ENCODE data around the gene CFAP74. TPM values are rescaled to one million over a fixed set of nuclear protein-coding genes. Genes with fewer than 3 reads are reported as not detected.
A peak's percentile ranks its signal among the peaks of the same experiment; 100 is the strongest.

Gene CFAP74
- total and polyA plus RNA-seq, 9 of the 15 experiments (the other 6 are each of a cell fraction or from before 2014, with no cell fraction given) = 0.03 to 0.15 (median 0.05) TPM; not detected in 6

DNA sequence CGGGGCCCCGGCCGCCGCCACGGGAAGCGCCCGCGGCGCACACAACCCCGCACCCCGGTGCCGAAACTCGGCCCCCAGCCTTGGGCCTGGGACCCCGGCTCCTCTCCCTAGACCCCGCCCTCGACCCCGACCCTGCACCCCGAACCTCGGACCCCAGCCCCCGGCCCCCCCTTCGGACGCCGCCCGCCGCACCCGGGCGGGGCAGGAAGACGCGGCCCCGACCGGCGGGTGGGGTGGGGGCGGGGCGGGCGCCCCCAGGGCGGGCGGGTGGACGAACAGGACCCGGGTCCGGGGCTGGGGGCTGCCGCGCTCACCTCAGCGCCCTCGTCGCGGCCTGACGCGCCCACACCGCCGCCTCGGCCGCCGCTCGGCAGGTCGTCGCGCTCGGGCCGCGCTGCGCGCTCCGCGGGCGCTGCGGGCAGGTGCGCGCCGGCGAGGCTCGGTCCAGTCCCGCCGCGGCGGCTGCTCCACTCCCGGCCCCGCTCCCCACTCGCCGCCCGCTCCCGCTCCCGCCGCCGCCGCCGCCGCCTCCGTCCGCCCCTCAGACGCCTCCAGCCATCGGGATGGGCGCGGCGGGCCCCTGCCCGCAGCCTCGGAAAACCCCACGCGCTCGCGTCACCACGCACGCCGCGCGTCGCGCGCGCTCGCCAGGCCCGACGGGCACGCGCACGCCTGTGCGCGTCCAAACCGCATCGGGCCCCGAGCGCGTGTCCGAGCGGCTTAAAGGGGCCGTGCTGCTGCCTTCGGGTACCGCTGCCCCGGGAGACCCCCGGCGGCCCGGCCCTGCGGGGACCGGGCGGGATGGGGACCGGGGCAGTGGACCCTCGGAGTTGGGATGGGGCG is 112.9 kb downstream of the CFAP74 start, which contains the start of gene GNB1 (continued):
- TF ChIP-seq, protein P1, sequence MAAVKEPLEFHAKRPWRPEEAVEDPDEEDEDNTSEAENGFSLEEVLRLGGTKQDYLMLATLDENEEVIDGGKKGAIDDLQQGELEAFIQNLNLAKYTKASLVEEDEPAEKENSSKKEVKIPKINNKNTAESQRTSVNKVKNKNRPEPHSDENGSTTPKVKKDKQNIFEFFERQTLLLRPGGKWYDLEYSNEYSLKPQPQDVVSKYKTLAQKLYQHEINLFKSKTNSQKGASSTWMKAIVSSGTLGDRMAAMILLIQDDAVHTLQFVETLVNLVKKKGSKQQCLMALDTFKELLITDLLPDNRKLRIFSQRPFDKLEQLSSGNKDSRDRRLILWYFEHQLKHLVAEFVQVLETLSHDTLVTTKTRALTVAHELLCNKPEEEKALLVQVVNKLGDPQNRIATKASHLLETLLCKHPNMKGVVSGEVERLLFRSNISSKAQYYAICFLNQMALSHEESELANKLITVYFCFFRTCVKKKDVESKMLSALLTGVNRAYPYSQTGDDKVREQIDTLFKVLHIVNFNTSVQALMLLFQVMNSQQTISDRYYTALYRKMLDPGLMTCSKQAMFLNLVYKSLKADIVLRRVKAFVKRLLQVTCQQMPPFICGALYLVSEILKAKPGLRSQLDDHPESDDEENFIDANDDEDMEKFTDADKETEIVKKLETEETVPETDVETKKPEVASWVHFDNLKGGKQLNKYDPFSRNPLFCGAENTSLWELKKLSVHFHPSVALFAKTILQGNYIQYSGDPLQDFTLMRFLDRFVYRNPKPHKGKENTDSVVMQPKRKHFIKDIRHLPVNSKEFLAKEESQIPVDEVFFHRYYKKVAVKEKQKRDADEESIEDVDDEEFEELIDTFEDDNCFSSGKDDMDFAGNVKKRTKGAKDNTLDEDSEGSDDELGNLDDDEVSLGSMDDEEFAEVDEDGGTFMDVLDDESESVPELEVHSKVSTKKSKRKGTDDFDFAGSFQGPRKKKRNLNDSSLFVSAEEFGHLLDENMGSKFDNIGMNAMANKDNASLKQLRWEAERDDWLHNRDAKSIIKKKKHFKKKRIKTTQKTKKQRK (IDR thresholded peaks at IDR 0.05; ENCODE audit: borderline replicate concordance, low read depth, low read length) = no peak
- TF ChIP-seq ZNF197 (CRISPR knock-in tag; IDR thresholded peaks at IDR 0.05; ENCODE audit: low read depth) (peak; percentile 96), BRCA1 (IDR thresholded peaks at IDR 0.05) (no peak), BRCA1 (CRISPR knock-in tag; IDR thresholded peaks at IDR 0.05) (no peak), ZNF76 (CRISPR knock-in tag; IDR thresholded peaks at IDR 0.05; ENCODE audit: borderline replicate concordance) (peak; percentile 78; the same call in 1 of the 2 replicates), ZNF445 (CRISPR knock-in tag; IDR thresholded peaks at IDR 0.05; ENCODE audit: low read depth) (no peak), CSDE1 (IDR thresholded peaks at IDR 0.05) (no peak), ZFP1 (CRISPR knock-in tag; IDR thresholded peaks at IDR 0.05) (no peak), ZNF253 (CRISPR knock-in tag; conservative IDR thresholded peaks at IDR 0.05) (no peak), DPF2 (IDR thresholded peaks at IDR 0.05) (no peak), SMAD1 (IDR thresholded peaks at IDR 0.05; ENCODE audit: low read depth, low read length, partially characterized antibody) (peak; percentile 56), FUS (optimal IDR thresholded peaks at IDR 0.05; ENCODE audit: low read depth, low read length) (peak; percentile 22), ETS2 (tag; IDR thresholded peaks at IDR 0.05; ENCODE audit: borderline replicate concordance, poor library complexity, severe bottlenecking) (no peak), NELFE (IDR thresholded peaks at IDR 0.05; ENCODE audit: insufficient read depth, insufficient read length) (no peak), BRD4 (IDR thresholded peaks at IDR 0.05) (no peak), ZNF778 (CRISPR knock-in tag; IDR thresholded peaks at IDR 0.05) (no peak)
- TF ChIP-seq, protein P2, sequence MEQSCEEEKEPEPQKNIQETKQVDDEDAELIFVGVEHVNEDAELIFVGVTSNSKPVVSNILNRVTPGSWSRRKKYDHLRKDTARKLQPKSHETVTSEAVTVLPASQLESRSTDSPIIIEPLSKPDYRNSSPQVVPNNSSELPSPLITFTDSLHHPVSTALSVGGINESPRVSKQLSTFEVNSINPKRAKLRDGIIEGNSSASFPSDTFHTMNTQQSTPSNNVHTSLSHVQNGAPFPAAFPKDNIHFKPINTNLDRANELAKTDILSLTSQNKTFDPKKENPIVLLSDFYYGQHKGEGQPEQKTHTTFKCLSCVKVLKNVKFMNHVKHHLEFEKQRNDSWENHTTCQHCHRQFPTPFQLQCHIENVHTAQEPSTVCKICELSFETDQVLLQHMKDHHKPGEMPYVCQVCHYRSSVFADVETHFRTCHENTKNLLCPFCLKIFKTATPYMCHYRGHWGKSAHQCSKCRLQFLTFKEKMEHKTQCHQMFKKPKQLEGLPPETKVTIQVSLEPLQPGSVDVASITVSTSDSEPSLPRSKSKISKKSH (CRISPR knock-in tag; IDR thresholded peaks at IDR 0.05) = no peak
- TF ChIP-seq, protein P3, sequence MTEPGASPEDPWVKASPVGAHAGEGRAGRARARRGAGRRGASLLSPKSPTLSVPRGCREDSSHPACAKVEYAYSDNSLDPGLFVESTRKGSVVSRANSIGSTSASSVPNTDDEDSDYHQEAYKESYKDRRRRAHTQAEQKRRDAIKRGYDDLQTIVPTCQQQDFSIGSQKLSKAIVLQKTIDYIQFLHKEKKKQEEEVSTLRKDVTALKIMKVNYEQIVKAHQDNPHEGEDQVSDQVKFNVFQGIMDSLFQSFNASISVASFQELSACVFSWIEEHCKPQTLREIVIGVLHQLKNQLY (CRISPR knock-in tag; conservative IDR thresholded peaks at IDR 0.05) = no peak
- TF ChIP-seq, protein P4, sequence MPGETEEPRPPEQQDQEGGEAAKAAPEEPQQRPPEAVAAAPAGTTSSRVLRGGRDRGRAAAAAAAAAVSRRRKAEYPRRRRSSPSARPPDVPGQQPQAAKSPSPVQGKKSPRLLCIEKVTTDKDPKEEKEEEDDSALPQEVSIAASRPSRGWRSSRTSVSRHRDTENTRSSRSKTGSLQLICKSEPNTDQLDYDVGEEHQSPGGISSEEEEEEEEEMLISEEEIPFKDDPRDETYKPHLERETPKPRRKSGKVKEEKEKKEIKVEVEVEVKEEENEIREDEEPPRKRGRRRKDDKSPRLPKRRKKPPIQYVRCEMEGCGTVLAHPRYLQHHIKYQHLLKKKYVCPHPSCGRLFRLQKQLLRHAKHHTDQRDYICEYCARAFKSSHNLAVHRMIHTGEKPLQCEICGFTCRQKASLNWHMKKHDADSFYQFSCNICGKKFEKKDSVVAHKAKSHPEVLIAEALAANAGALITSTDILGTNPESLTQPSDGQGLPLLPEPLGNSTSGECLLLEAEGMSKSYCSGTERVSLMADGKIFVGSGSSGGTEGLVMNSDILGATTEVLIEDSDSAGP (CRISPR knock-in tag; IDR thresholded peaks at IDR 0.05) = peak; percentile 97
